Thyroid gland (tissue), 4 donors: Measurements from ENCODE around the gene TMEM127. TPM values are rescaled to one million over a fixed set of nuclear protein-coding genes. Genes with fewer than 3 reads are reported as not detected.

Source experiments
- DNase-seq, 2 donors: peaks; one replicate each; pipeline ENCODE4 v3.0.0-alpha.2; 2019
- H3K27ac ChIP-seq, 3 donors: fragments of 200-600 bp; sonication (generic); 1 replicate in 2 of 3; 2 replicates in 1 of 3; pipeline ENCODE4 v1.5.1; 2016 to 2019; ENCODE audit warnings: mild to moderate bottlenecking in 1 of 3, moderate library complexity in 1 of 3
- H3K27me3 ChIP-seq: fragments of 200-600 bp; sonication (generic); one replicate; pipeline ENCODE4 v1.5.1; 2019
- H3K36me3 ChIP-seq, 2 donors: fragments of 200-600 bp; sonication (generic); one replicate each; pipeline ENCODE4 v1.5.1; 2016 to 2019
- H3K4me1 ChIP-seq, 2 donors: fragments of 200-600 bp; sonication (generic); one replicate each; pipeline ENCODE4 v1.5.1; 2017 to 2019
- H3K4me3 ChIP-seq, 3 donors: fragments of 200-600 bp; sonication (generic); replicated peaks in 1 of 3; 1 replicate in 2 of 3; 2 replicates in 1 of 3; pipeline ENCODE4 v1.5.1; 2016; ENCODE audit warnings: mild to moderate bottlenecking in 1 of 3
- H3K9me3 ChIP-seq: fragments of 200-600 bp; sonication (generic); one replicate; pipeline ENCODE4 v1.5.1; 2017
- POLR2A ChIP-seq, 2 donors: fragments of 450-650 bp; IDR thresholded peaks; one replicate each; pipeline ENCODE4 v1.6.1; 2017; ENCODE audit warnings: antibody characterized with exemption in 2 of 2, mild to moderate bottlenecking in 2 of 2, moderate library complexity in 1 of 2
- WGBS, 2 donors: methylation state at CpG; one replicate each; pipeline ENCODE4 v1.1.5; 2017; 5-methylcytosine and 5-hydroxymethylcytosine counted together
- intact Hi-C: fragments of 100-400 bp; cut with DNase I; formaldehyde crosslinking; loops from one replicate; pipeline ENCODE4 v1.15.1; 2023
- total RNA-seq, 4 donors: library from RNA; depleted of rRNA; stranded (reverse); fragments of >200 nt; gene quantifications; one replicate each; pipeline ENCODE4 v1.2.3, GENCODE V29; 2016
- TF ChIP-seq, protein P1 (sequence below), 6 experiments: fragments of 200-600 bp in 3 of 6; fragments of 450-650 bp in 3 of 6; sonication (generic) in 3 of 6; IDR thresholded peaks; one replicate each; pipeline ENCODE4 v1.5.1; 2016 to 2019; ENCODE audit warnings: antibody characterized with exemption in 6 of 6, mild to moderate bottlenecking in 2 of 6, inconsistent platforms in 1 of 6, moderate library complexity in 1 of 6

TMEM127 gene
- total RNA-seq, 4 donors from 2014 or later = 45.7 to 53.6 (median 48.7) TPM

- Histone ChIP-seq H3K4me3 (peak overlapping the region in 1 of 3 donors; percentile 83), H3K4me1 (peaks cover 44 to 53% of the 10 kb centered on the region in 2 donors), H3K36me3 (peaks cover 10 to 13% of the 10 kb centered on the region in 2 donors), H3K9me3 (no peaks in the 10 kb centered on the region), H3K27ac (no peak overlapping the region), H3K27me3 (no peaks in the 10 kb centered on the region)
- no peak for DNase-seq
- intact Hi-C loops = loop anchor here (2.0 to 10.0 kb wide), 2 partner anchors 55 to 1099 kb away; partner anchors contain the start of genes STARD7 and ZNF2
- no peak for TF ChIP-seq POLR2A (IDR thresholded peaks at IDR 0.05)
- 76 to 84% methylated on average over 4 of the region's 4 CpGs for WGBS, 2 donors
Measured at GRCh38 chr2:96264086-96264485, 1.7 kb downstream of the TMEM127 start.

DNA sequence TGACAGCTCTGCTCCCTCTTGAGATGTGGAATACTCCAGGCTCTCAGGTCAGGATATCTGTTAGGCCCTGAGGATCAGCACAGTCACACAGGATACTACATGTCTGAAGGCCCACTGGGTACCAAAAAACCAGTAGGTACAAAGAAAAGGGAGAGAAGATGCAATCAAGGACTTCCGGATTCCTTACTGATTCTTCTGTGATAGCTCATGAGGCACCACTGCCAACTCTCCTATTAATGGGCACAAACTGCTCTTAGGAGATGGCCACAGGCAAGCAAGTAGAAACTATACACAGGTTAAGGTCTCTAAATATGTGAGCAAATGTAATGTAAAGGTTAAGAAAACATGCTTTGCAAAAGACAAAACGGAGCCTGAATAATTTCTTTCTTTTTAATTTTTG, 3.5 kb downstream of the TMEM127 start:
- WGBS, 2 donors = 86 to 88% methylated on average over 2 of the region's 2 CpGs
- TF ChIP-seq, protein P1, sequence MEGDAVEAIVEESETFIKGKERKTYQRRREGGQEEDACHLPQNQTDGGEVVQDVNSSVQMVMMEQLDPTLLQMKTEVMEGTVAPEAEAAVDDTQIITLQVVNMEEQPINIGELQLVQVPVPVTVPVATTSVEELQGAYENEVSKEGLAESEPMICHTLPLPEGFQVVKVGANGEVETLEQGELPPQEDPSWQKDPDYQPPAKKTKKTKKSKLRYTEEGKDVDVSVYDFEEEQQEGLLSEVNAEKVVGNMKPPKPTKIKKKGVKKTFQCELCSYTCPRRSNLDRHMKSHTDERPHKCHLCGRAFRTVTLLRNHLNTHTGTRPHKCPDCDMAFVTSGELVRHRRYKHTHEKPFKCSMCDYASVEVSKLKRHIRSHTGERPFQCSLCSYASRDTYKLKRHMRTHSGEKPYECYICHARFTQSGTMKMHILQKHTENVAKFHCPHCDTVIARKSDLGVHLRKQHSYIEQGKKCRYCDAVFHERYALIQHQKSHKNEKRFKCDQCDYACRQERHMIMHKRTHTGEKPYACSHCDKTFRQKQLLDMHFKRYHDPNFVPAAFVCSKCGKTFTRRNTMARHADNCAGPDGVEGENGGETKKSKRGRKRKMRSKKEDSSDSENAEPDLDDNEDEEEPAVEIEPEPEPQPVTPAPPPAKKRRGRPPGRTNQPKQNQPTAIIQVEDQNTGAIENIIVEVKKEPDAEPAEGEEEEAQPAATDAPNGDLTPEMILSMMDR (IDR thresholded peaks at IDR 0.05) = no peak
- TF ChIP-seq POLR2A (IDR thresholded peaks at IDR 0.05) = no peak
- no peak overlapping the region for H3K4me3 ChIP-seq
- H3K27me3 ChIP-seq = no peaks in the 10 kb centered on the region
- H3K27ac ChIP-seq = no peak overlapping the region
- intact Hi-C loops = loop anchor here (10.0 kb wide), 1 partner anchor 1098 kb away; the partner anchor contains the start of gene ZNF2
- no peaks in the 10 kb centered on the region for H3K9me3 ChIP-seq
- DNase-seq = no peak
- H3K36me3 ChIP-seq = peaks cover 0 to 5% of the 10 kb centered on the region in 2 donors
- H3K4me1 ChIP-seq = peaks cover 47 to 65% of the 10 kb centered on the region in 2 donors

DNA sequence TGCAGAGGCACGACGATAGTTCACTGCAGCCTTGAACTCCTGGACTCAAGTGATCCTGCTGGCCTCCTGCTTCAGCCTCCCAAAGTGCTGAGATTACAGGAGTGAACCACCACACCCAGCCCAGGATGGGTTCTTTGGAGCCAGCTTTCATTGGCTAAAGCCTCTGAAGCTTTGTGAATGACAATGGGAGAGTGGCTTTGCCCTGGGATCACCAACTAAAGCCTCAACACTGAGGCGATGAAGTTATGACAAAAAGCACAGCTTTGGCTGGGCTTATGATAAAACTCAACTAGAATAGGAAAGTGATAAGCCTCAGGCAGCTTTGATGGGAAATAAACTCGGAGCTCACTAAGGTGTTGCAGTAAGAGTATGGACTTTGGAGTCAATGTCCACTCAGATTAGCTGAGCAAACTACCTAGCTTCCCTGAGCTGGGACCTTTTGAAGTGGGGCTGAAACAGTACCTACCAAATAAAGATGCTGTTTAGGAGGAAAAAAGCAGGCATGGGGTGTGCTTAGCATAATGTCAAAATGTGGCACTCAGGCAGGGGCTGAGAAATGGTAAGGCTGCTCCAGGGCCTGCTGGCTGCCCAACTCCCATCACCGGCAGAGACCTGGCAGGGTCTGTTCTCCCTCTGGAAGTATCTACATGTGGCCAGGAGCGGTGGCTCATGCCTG, 4.3 kb downstream of the TMEM127 start:
- intact Hi-C loops = loop anchor here (10.0 kb wide), 1 partner anchor 1097 kb away; the partner anchor contains the start of gene ZNF2
- Histone ChIP-seq H3K36me3 (peaks cover 0 to 5% of the 10 kb centered on the region in 2 donors), H3K4me3 (no peak overlapping the region), H3K9me3 (no peaks in the 10 kb centered on the region), H3K4me1 (peaks cover 40 to 65% of the 10 kb centered on the region in 2 donors), H3K27me3 (no peaks in the 10 kb centered on the region), H3K27ac (peak overlapping the region; percentile 80 to 93 (median 82))
- no peak for DNase-seq
- 81 to 94% methylated on average over 5 to 6 of the region's 6 CpGs for WGBS, 2 donors
- no peak for TF ChIP-seq POLR2A (IDR thresholded peaks at IDR 0.05)
- TF ChIP-seq, protein P1 (IDR thresholded peaks at IDR 0.05) = no peak

DNA sequence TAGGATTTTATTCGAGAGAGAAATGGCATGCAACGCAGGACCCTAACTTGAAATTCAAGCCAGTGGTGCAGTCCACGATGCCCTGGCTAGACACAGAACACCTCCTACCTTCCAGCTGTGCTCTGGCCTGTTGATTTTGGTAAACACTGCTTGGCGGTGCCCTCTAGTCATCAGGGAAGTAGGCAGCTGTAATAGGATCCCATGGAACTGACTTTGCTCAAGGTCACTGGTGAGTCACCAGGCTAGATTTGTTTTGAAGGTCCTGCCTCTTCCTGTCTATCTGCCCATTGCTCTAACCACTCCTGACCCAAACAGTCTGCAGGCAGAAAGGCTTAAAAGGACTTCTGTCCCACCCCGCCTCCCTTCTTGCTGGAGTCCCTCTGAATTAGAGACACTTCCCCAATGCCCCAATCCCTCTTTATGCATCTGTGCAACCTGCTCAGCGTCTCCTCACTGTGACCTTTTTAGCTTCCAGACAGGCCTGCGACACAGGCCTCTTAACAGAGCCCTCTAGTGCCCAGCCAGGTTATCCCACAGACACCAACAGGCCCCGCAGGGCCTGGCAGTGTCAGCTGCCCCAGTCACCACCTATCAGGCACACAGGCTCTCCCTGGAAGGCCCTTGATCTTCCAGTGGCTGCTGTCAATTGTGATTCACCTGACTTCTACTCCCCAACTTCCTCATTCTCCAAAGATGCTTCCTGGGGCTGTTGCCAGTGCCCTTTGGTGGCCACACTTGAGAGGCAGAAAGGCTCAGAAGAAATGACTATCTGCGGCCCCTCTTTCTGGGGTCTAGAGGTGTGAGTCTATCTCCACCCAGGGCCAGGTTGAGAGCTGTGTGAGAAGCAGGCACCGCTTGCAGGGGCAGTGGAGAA, 5.2 kb downstream of the TMEM127 start:
- Histone ChIP-seq H3K9me3 (no peaks in the 10 kb centered on the region), H3K27me3 (no peaks in the 10 kb centered on the region), H3K4me1 (peaks cover 40 to 65% of the 10 kb centered on the region in 2 donors), H3K27ac (peak overlapping the region; percentile 80 to 93 (median 82)), H3K36me3 (peaks cover 0 to 10% of the 10 kb centered on the region in 2 donors), H3K4me3 (no peak overlapping the region)
- TF ChIP-seq, protein P1 (IDR thresholded peaks at IDR 0.05) = peak in 4 of 6 experiments; percentile 30 to 52 (median 42)
- TF ChIP-seq POLR2A (IDR thresholded peaks at IDR 0.05) = peak in 1 of 2 donors; percentile 43
- WGBS, 2 donors = 48 to 51% methylated on average over 10 of the region's 10 CpGs
- intact Hi-C loops = loop anchor here (10.0 kb wide), 1 partner anchor 1096 kb away; the partner anchor contains the start of gene ZNF2
- peak; percentile 68 to 82 for DNase-seq

DNA sequence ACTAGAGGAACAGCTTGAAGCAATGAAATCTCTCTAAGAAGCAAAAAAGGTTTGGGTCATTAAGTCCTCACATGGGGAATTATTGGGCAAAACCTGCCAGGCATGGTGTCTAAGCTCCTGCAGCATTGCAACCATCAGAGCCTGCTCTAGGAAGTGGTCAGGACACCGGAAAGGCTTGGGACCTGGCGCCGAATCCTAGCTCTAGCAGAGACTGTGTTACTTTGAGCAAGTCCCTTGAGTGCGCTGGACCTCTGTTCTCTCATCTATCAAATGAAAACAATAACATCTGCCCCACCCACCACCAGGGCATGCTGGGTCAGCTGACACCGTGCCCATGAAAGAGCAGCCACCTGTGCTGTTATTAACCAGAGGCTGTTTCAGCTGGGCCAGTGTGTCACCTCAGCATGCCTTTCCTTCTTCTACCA, 6.3 kb downstream of the TMEM127 start:
- Histone ChIP-seq H3K4me1 (peaks cover 34 to 59% of the 10 kb centered on the region in 2 donors), H3K27me3 (no peaks in the 10 kb centered on the region), H3K4me3 (no peak overlapping the region), H3K36me3 (peaks cover 8 to 19% of the 10 kb centered on the region in 2 donors), H3K9me3 (no peaks in the 10 kb centered on the region), H3K27ac (peak overlapping the region; percentile 80 to 93 (median 82))
- TF ChIP-seq POLR2A (IDR thresholded peaks at IDR 0.05) = peak in 1 of 2 donors; percentile 28
- TF ChIP-seq, protein P1 (IDR thresholded peaks at IDR 0.05) = no peak
- peak; percentile 46 to 65 for DNase-seq
- intact Hi-C loops = no loop called here
- 69 to 73% methylated on average over 5 of the region's 5 CpGs for WGBS, 2 donors
